GM12874 (cell line): Measurements from ENCODE around the gene USPL1.

ENCODE experiments used
- TF ChIP-seq, protein P1 (sequence below): IDR thresholded peaks from 2 replicates; pipeline ENCODE4 v1.5.1; 2011; ENCODE audit warnings: low read depth, mild to moderate bottlenecking, control low read depth, low read length, moderate library complexity; ENCODE audit not compliant: insufficient read depth

The USPL1 gene

DNA sequence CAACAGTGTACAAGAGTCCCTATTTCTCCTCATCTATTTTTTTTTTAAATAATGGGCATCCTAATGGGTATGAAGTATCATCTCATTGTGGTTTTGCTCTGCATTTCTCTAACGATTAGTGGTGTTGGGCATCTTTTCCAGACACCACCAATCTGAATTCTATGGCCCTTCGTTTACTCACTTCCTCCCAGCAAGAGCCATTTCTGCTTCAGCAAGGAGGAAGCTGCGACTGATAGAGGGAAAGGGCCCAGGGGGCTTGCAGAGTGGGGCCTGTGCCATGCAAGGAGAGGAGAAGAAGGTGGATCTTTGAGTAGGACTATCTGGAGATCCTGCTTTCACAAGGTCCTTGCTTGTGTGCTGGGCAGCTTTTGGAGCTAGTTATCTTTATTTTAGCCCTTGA is 58.0 kb downstream of the USPL1 start:
- TF ChIP-seq, protein P1, sequence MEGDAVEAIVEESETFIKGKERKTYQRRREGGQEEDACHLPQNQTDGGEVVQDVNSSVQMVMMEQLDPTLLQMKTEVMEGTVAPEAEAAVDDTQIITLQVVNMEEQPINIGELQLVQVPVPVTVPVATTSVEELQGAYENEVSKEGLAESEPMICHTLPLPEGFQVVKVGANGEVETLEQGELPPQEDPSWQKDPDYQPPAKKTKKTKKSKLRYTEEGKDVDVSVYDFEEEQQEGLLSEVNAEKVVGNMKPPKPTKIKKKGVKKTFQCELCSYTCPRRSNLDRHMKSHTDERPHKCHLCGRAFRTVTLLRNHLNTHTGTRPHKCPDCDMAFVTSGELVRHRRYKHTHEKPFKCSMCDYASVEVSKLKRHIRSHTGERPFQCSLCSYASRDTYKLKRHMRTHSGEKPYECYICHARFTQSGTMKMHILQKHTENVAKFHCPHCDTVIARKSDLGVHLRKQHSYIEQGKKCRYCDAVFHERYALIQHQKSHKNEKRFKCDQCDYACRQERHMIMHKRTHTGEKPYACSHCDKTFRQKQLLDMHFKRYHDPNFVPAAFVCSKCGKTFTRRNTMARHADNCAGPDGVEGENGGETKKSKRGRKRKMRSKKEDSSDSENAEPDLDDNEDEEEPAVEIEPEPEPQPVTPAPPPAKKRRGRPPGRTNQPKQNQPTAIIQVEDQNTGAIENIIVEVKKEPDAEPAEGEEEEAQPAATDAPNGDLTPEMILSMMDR, result no peak

DNA sequence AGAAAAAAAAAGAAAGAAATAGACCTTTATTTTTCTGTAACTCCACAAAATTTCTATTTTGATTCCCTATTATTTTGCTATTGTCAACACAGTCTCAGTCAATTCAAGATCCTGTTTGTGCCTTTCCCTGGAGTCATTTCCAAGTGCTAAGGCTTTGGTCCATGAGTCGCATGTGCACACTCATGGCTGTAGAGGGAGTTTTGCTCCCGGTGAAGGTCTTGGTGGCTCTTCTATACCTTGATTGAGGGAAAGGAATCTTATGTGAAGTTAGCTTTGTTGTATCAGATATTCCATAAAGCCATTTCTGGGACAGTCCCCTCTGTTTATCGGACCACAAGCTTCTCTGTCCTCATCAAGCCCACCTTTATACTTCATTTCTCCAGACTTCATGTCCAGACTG is 59.0 kb downstream of the USPL1 start:
- TF ChIP-seq, protein P1, result 0 out of 2 replicates have a peak, but pooled peaks have one; percentile 2

DNA sequence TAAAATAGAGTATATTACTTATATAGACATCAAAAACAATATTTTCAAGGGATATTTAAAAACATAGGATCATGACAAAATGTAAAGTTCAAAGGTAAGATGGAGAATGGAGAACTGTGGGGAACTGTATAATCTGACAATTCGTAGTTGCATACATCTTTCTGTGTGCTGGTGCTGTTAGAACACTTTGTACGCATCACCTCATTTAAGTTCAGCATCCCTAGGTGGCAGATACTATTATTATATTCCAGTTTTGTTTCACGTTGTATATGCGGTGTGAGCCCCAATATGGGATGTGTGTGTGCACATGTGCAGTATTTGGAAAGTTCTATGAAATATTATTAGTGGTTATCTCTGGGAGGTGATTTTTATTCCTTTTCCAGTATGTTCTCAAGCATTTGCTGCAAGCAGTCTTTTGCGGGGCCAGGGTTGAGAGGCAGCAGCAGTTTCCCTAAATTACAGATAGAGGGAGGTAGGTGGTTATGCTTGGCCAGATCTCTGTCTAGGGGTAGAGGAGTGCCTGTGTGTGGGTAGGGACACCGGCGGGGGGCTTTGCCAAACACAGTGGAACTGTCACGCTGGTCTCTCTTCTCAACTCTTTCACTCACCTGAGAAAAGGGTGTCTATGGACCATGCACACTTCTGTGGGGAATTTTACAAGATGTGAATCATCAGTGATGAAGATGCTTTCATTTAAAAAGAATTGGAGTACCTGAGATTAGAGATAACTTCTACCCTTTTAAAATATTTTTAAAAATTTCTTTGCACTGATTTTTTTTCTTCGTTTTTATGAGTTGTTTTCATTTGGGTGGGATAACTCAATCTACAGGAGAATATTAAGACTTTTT is 62.0 kb downstream of the USPL1 start:
- TF ChIP-seq, protein P1, result peak; percentile 65

DNA sequence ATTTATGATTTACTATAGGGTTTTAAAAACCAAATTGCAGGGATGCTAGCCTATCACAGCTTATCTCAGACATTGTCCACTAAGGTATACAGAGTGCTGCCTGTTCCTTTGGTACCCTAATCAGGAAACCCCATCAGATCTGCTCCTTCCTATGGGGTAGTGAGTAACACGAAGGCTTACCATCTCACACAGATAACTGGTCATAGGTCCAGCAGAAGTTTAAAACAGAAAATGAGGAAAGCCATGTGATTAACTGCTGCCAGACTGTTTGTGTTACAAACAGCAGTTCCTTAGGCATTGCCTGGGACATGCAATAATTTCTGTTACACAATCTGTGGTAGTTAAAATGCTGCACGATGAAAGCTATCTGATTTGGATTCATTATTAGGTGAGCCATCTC is 64.1 kb downstream of the USPL1 start:
- TF ChIP-seq, protein P1, result no peak

- TF ChIP-seq, protein P1, result no peak
Measured at GRCh38 chr13:30685320-30685859, 67.7 kb downstream of the USPL1 start.

DNA sequence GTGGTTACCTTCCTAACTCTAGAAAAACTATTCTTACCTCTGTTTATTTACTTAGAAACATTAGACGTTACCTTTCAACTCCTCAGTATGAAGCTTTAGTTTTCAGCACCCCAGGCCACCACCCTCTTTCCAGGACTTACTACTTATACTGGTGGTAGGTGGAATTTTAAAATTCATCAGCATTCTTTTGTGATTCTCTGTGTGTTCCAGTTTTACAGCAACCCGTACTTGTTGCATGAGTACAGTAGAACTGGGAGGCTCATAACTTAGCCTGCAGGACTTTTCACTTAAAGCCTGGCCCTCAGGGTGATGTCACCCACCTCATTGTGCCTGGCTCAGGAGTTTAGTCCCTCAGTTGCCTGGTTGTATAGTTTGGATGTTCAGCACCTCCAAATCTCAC is 68.3 kb downstream of the USPL1 start:
- TF ChIP-seq, protein P1, result no peak

DNA sequence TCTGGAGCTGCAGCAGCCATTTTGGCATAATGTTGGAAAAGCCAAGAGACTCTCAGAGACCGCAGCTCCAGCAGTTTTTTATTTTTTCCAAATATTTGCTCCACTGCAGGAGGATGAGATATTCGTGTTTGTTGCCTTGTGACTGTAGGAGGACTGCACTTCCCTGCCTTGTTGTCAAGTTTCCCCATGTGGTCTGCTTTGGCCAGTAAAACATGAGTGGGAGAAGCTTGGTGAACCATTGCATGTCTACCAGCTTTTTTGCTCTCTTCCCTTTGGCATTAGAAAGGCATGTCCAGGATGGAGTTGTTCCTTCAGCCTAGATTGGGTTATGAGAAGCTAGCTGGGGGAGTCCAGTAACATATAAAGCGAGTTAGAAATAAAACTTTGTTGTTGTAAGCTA is 69.9 kb downstream of the USPL1 start:
- TF ChIP-seq, protein P1, result no peak
